ENCODE results near the gene BARX2.

BARX2 gene

GRCh38 chr11:129366737-129367597, 8.7 kb upstream of the BARX2 start:
- H4K20me1 ChIP-seq (ENCODE audit: insufficient read depth, low read length) = no peaks in the 10 kb centered on the region; the same call in 1 of the 2 replicates
- no peak overlapping the region for H2AFZ ChIP-seq (ENCODE audit: low read depth, low read length)
- no peak overlapping the region for H3K4me3 ChIP-seq (ENCODE audit: low read depth in 1 of 2, low read length in 2 of 2)
- no peak overlapping the region for H3K27ac ChIP-seq (ENCODE audit: low read length)
- H3K9ac ChIP-seq (ENCODE audit: low read depth, low read length) = no peak overlapping the region
- no peak for TF ChIP-seq EZH2 (IDR thresholded peaks at IDR 0.05; ENCODE audit: borderline replicate concordance, low read depth, low read length, severe bottlenecking)
- TF ChIP-seq, protein P1, sequence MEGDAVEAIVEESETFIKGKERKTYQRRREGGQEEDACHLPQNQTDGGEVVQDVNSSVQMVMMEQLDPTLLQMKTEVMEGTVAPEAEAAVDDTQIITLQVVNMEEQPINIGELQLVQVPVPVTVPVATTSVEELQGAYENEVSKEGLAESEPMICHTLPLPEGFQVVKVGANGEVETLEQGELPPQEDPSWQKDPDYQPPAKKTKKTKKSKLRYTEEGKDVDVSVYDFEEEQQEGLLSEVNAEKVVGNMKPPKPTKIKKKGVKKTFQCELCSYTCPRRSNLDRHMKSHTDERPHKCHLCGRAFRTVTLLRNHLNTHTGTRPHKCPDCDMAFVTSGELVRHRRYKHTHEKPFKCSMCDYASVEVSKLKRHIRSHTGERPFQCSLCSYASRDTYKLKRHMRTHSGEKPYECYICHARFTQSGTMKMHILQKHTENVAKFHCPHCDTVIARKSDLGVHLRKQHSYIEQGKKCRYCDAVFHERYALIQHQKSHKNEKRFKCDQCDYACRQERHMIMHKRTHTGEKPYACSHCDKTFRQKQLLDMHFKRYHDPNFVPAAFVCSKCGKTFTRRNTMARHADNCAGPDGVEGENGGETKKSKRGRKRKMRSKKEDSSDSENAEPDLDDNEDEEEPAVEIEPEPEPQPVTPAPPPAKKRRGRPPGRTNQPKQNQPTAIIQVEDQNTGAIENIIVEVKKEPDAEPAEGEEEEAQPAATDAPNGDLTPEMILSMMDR (IDR thresholded peaks at IDR 0.05; ENCODE audit: borderline replicate concordance, extremely low read depth, low read length, poor library complexity, severe bottlenecking) = no peak
- H3K9me3 ChIP-seq (ENCODE audit: insufficient read depth, low read length, severe bottlenecking) = no peaks in the 10 kb centered on the region
- H3K4me2 ChIP-seq (ENCODE audit: insufficient read depth, low read length) = no peak overlapping the region
- DNase-seq (no peak), ATAC-seq (ENCODE audit: insufficient read depth, low read depth) (no peak)
- H3K36me3 ChIP-seq (ENCODE audit: insufficient read depth, low read length) = no peaks in the 10 kb centered on the region
- peaks cover 25% of the 10 kb centered on the region for H3K27me3 ChIP-seq (ENCODE audit: insufficient read depth, low read length, poor library complexity)
- H3K4me1 ChIP-seq (ENCODE audit: insufficient read depth, low read length) = no peaks in the 10 kb centered on the region
- H3K79me2 ChIP-seq (ENCODE audit: insufficient read depth, low read length) = no peaks in the 10 kb centered on the region

GRCh38 chr11:129368889-129369672, 6.6 kb upstream of the BARX2 start:
- H3K4me2 ChIP-seq (ENCODE audit: insufficient read depth, low read length) = no peak overlapping the region
- H3K36me3 ChIP-seq (ENCODE audit: insufficient read depth, low read length) = no peaks in the 10 kb centered on the region
- H3K27me3 ChIP-seq (ENCODE audit: insufficient read depth, low read length, poor library complexity) = peaks cover 23% of the 10 kb centered on the region
- TF ChIP-seq, protein P1 (IDR thresholded peaks at IDR 0.05; ENCODE audit: borderline replicate concordance, extremely low read depth, low read length, poor library complexity, severe bottlenecking) = no peak
- no peak for TF ChIP-seq EZH2 (IDR thresholded peaks at IDR 0.05; ENCODE audit: borderline replicate concordance, low read depth, low read length, severe bottlenecking)
- no peaks in the 10 kb centered on the region for H3K9me3 ChIP-seq (ENCODE audit: insufficient read depth, low read length, severe bottlenecking)
- H4K20me1 ChIP-seq (ENCODE audit: insufficient read depth, low read length) = no peaks in the 10 kb centered on the region
- no peak overlapping the region for H3K27ac ChIP-seq (ENCODE audit: low read length)
- DNase-seq (no peak), ATAC-seq (ENCODE audit: insufficient read depth, low read depth) (no peak)
- no peak overlapping the region for H3K9ac ChIP-seq (ENCODE audit: low read depth, low read length)
- H3K4me3 ChIP-seq (ENCODE audit: low read depth in 1 of 2, low read length in 2 of 2) = no peak overlapping the region
- no peaks in the 10 kb centered on the region for H3K4me1 ChIP-seq (ENCODE audit: insufficient read depth, low read length)
- no peaks in the 10 kb centered on the region for H3K79me2 ChIP-seq (ENCODE audit: insufficient read depth, low read length)
- no peak overlapping the region for H2AFZ ChIP-seq (ENCODE audit: low read depth, low read length)

GRCh38 chr11:129370715-129371114, 4.9 kb upstream of the BARX2 start:
- no peak overlapping the region for H3K9ac ChIP-seq (ENCODE audit: low read depth, low read length)
- H4K20me1 ChIP-seq (ENCODE audit: insufficient read depth, low read length) = no peaks in the 10 kb centered on the region
- no peak overlapping the region for H3K4me3 ChIP-seq (ENCODE audit: low read depth in 1 of 2, low read length in 2 of 2)
- no peaks in the 10 kb centered on the region for H3K79me2 ChIP-seq (ENCODE audit: insufficient read depth, low read length)
- no peak for TF ChIP-seq EZH2 (IDR thresholded peaks at IDR 0.05; ENCODE audit: borderline replicate concordance, low read depth, low read length, severe bottlenecking)
- TF ChIP-seq, protein P1 (IDR thresholded peaks at IDR 0.05; ENCODE audit: borderline replicate concordance, extremely low read depth, low read length, poor library complexity, severe bottlenecking) = no peak
- ATAC-seq (ENCODE audit: insufficient read depth, low read depth) (no peak), DNase-seq (no peak)
- no peak overlapping the region for H2AFZ ChIP-seq (ENCODE audit: low read depth, low read length)
- H3K4me2 ChIP-seq (ENCODE audit: insufficient read depth, low read length) = no peak overlapping the region
- no peaks in the 10 kb centered on the region for H3K36me3 ChIP-seq (ENCODE audit: insufficient read depth, low read length)
- no peak overlapping the region for H3K27ac ChIP-seq (ENCODE audit: low read length)
- H3K27me3 ChIP-seq (ENCODE audit: insufficient read depth, low read length, poor library complexity) = peaks cover 16% of the 10 kb centered on the region
- no peaks in the 10 kb centered on the region for H3K9me3 ChIP-seq (ENCODE audit: insufficient read depth, low read length, severe bottlenecking)
- no peaks in the 10 kb centered on the region for H3K4me1 ChIP-seq (ENCODE audit: insufficient read depth, low read length)
